ENCODE measurements around the gene CALHM4. TPM values are rescaled to one million over a fixed set of nuclear protein-coding genes. Genes with fewer than 3 reads are reported as not detected.

Gene CALHM4
- total RNA-seq, 1 experiment from 2014 or later: not detected

GRCh38 chr6:116543149-116543548 is 10.4 kb upstream of the CALHM4 start:
- ChIA-PET POLR2A (ENCODE audit: unreplicated experiment) (no interaction called here), CTCF (no interaction called here)
- no peak for DNase-seq
- Histone ChIP-seq H3F3A (ENCODE audit: low read length, unreplicated experiment) (no peaks in the 10 kb centered on the region), H3K9ac (ENCODE audit: low read length) (no peak overlapping the region), H2AFZ (ENCODE audit: low read length) (no peak overlapping the region), H4K20me1 (ENCODE audit: low read length) (no peaks in the 10 kb centered on the region), H3K9me3 (ENCODE audit: low read length) (no peaks in the 10 kb centered on the region), H3K4me1 (ENCODE audit: insufficient read depth, low read length) (no peaks in the 10 kb centered on the region), H3K79me2 (ENCODE audit: low read length) (no peaks in the 10 kb centered on the region), H3K4me3 (ENCODE audit: low read length) (no peak overlapping the region), H3K9me2 (replicated peaks; ENCODE audit: low read length) (no peaks in the 10 kb centered on the region), H3K4me2 (ENCODE audit: low read length) (no peak overlapping the region), H3K27ac (ENCODE audit: low read length) (no peak overlapping the region), H3K36me3 (ENCODE audit: low read depth, low read length) (no peaks in the 10 kb centered on the region), H3K27me3 (ENCODE audit: low read length) (peaks cover 8% of the 10 kb centered on the region; the same call in 1 of the 2 replicates)
- TF ChIP-seq EZH2phosphoT487 (IDR thresholded peaks at IDR 0.05; ENCODE audit: borderline replicate concordance, low read length): no peak
- TF ChIP-seq CTCF (conservative IDR thresholded peaks at IDR 0.05; ENCODE audit: low read depth, low read length): no peak
- no peak for TF ChIP-seq EZH2 (IDR thresholded peaks at IDR 0.05; ENCODE audit: low read length, unreplicated experiment)
- intact Hi-C loops (cut with micrococcal nuclease): no loop called here
- ATAC-seq: no peak
- BruUV-seq (replicated peaks): no TSS peak

- Histone ChIP-seq H3K9ac (ENCODE audit: low read length) (no peak within 1 kb of the TSS), H3K4me3 (ENCODE audit: low read length) (no peak within 1 kb of the TSS), H3K4me1 (ENCODE audit: insufficient read depth, low read length) (no peaks in the 10 kb centered on the region), H3K4me2 (ENCODE audit: low read length) (no peak within 1 kb of the TSS), H3F3A (ENCODE audit: low read length, unreplicated experiment) (no peaks in the 10 kb centered on the region), H4K20me1 (ENCODE audit: low read length) (no peaks in the 10 kb centered on the region), H3K79me2 (ENCODE audit: low read length) (no peaks in the 10 kb centered on the region), H3K27ac (ENCODE audit: low read length) (no peak within 1 kb of the TSS), H3K9me2 (replicated peaks; ENCODE audit: low read length) (no peaks in the 10 kb centered on the region), H2AFZ (ENCODE audit: low read length) (no peak within 1 kb of the TSS), H3K36me3 (ENCODE audit: low read depth, low read length) (no peaks in the 10 kb centered on the region), H3K27me3 (ENCODE audit: low read length) (peaks cover 8% of the 10 kb centered on the region; the same call in 1 of the 2 replicates), H3K9me3 (ENCODE audit: low read length) (no peaks in the 10 kb centered on the region)
- CTCF ChIA-PET: no interaction called here
- TF ChIP-seq EZH2 (IDR thresholded peaks at IDR 0.05; ENCODE audit: low read length, unreplicated experiment) (no peak), CTCF (conservative IDR thresholded peaks at IDR 0.05; ENCODE audit: low read depth, low read length) (no peak), EZH2phosphoT487 (IDR thresholded peaks at IDR 0.05; ENCODE audit: borderline replicate concordance, low read length) (no peak)
- DNase-seq: no peak
- intact Hi-C loops (cut with micrococcal nuclease): no loop called here
- BruUV-seq (replicated peaks): no TSS peak
- POLR2A ChIA-PET (ENCODE audit: unreplicated experiment): no interaction called here
- no peak for ATAC-seq
Observed at GRCh38 chr6:116545651-116546050, 7.9 kb upstream of the CALHM4 start, which contains the start of gene TRAPPC3L. Gene TRAPPC3L (minus strand): TSS chr6:116545684. CDS start chr6:116545514, 170 bp downstream.

GRCh38 chr6:116547358-116547757 is 6.2 kb upstream of the CALHM4 start:
- POLR2A ChIA-PET (ENCODE audit: unreplicated experiment): no interaction called here

More at GRCh38 chr6:116547358-116547757, 6.2 kb upstream of the CALHM4 start:
- Histone ChIP-seq H3K9ac (ENCODE audit: low read length) (no peak overlapping the region), H2AFZ (ENCODE audit: low read length) (no peak overlapping the region), H3K79me2 (ENCODE audit: low read length) (no peaks in the 10 kb centered on the region), H3K9me2 (replicated peaks; ENCODE audit: low read length) (no peaks in the 10 kb centered on the region), H3K4me1 (ENCODE audit: insufficient read depth, low read length) (no peaks in the 10 kb centered on the region), H4K20me1 (ENCODE audit: low read length) (no peaks in the 10 kb centered on the region), H3K4me2 (ENCODE audit: low read length) (no peak overlapping the region), H3K9me3 (ENCODE audit: low read length) (no peaks in the 10 kb centered on the region), H3K27ac (ENCODE audit: low read length) (no peak overlapping the region), H3K36me3 (ENCODE audit: low read depth, low read length) (no peaks in the 10 kb centered on the region), H3F3A (ENCODE audit: low read length, unreplicated experiment) (no peaks in the 10 kb centered on the region), H3K27me3 (ENCODE audit: low read length) (peaks cover 8% of the 10 kb centered on the region; the same call in 1 of the 2 replicates), H3K4me3 (ENCODE audit: low read length) (no peak overlapping the region)
- TF ChIP-seq CTCF (conservative IDR thresholded peaks at IDR 0.05; ENCODE audit: low read depth, low read length) (no peak), EZH2 (IDR thresholded peaks at IDR 0.05; ENCODE audit: low read length, unreplicated experiment) (no peak), EZH2phosphoT487 (IDR thresholded peaks at IDR 0.05; ENCODE audit: borderline replicate concordance, low read length) (no peak)
- intact Hi-C loops (cut with micrococcal nuclease): no loop called here
- no TSS peak for BruUV-seq (replicated peaks)
- DNase-seq: no peak
- no peak for ATAC-seq
- CTCF ChIA-PET: no interaction called here
